B cell (primary cell): ENCODE results near the gene CUL5. TPM values are rescaled to one million over a fixed set of nuclear protein-coding genes. Genes with fewer than 3 reads are reported as not detected.

Experiments used
- ATAC-seq: fragments of 200-7000 bp; cut with Tn5 transposase; one replicate; pipeline ENCODE4 v1.10.0; 2021; ENCODE audit warnings: low read depth, mild to moderate bottlenecking, moderate number of reproducible peaks, moderate library complexity
- CTCF ChIA-PET: fragments of 350-600 bp; sonication (Branson Sonifier 250); formaldehyde crosslinking; loops from one replicate; lab custom pipeline; 2021; ENCODE audit warnings: antibody characterized with exemption, inconsistent platforms; lab: Charles Lee
- POLR2A ChIA-PET: fragments of 350-600 bp; sonication (Branson Sonifier 250); formaldehyde crosslinking; loops from one replicate; lab custom pipeline; 2021; ENCODE audit warnings: antibody characterized with exemption; lab: Charles Lee
- DNase-seq: peaks from one replicate; pipeline ENCODE4 v3.0.0; 2013
- H2AFZ ChIP-seq: 2 replicates; pipeline ENCODE4 v1.6.1; 2012; ENCODE audit warnings: mild to moderate bottlenecking, low read depth, low read length; ENCODE audit not compliant: insufficient read depth, poor library complexity, severe bottlenecking
- H3K27ac ChIP-seq, 2 donors: 1 replicate in 1 of 2; 2 replicates in 1 of 2; pipeline ENCODE4 v1.5.1; 2012 to 2013; ENCODE audit warnings: low read length in 2 of 2, mild to moderate bottlenecking in 2 of 2, moderate library complexity in 1 of 2
- H3K27me3 ChIP-seq, 4 experiments: fragments of 200-600 bp in 1 of 4; sonication (generic) in 1 of 4; replicated peaks in 1 of 4; 1 replicate in 2 of 4; 2 replicates in 2 of 4; pipeline versions ENCODE4 v1.6.1 to v1.7.0; 2013 to 2016; ENCODE audit warnings: low read length in 3 of 4, mild to moderate bottlenecking in 2 of 4, mixed read lengths in 1 of 4, moderate library complexity in 1 of 4; ENCODE audit not compliant: insufficient read depth in 4 of 4, control insufficient read depth in 3 of 4; ENCODE audit errors: control extremely low read depth in 1 of 4
- H3K36me3 ChIP-seq, 2 experiments: replicated peaks in 1 of 2; 1 replicate in 1 of 2; 2 replicates in 1 of 2; pipeline versions ENCODE4 v1.6.1 to v1.7.1; 2013; ENCODE audit warnings: low read length in 1 of 2; ENCODE audit not compliant: insufficient read depth in 2 of 2, control insufficient read depth in 1 of 2; ENCODE audit errors: control extremely low read depth in 1 of 2, extremely low read depth in 1 of 2
- H3K4me1 ChIP-seq, 2 donors: fragments of 200-600 bp in 1 of 2; sonication (generic) in 1 of 2; 1 replicate in 1 of 2; 2 replicates in 1 of 2; pipeline versions ENCODE4 v1.5.1 to v1.6.1; 2013 to 2017; ENCODE audit warnings: low read length in 2 of 2; ENCODE audit not compliant: control insufficient read depth in 2 of 2, insufficient read depth in 2 of 2
- H3K4me2 ChIP-seq: replicated peaks from 2 replicates; pipeline ENCODE3; 2012; ENCODE audit warnings: mild to moderate bottlenecking, low read depth, low read length; ENCODE audit not compliant: poor library complexity, severe bottlenecking
- H3K4me3 ChIP-seq, 5 experiments: fragments of 200-600 bp in 1 of 5; sonication (generic) in 1 of 5; 1 replicate in 3 of 5; 2 replicates in 2 of 5; pipeline versions ENCODE4 v1.5.1 to v1.7.0; 2011 to 2016; ENCODE audit warnings: low read length in 4 of 5, mild to moderate bottlenecking in 4 of 5, low read depth in 2 of 5, control low read depth in 1 of 5, moderate library complexity in 1 of 5; ENCODE audit not compliant: insufficient read depth in 1 of 5; ENCODE audit errors: control extremely low read depth in 1 of 5, extremely low read depth in 1 of 5
- H3K79me2 ChIP-seq: fragments of 200-600 bp; sonication (generic); one replicate; pipeline ENCODE4 v1.6.0; 2016; ENCODE audit warnings: low read length; ENCODE audit not compliant: control insufficient read depth, insufficient read depth
- H3K9ac ChIP-seq: fragments of 200-600 bp; sonication (generic); 2 replicates; pipeline ENCODE4 v1.6.1; 2017; ENCODE audit warnings: mild to moderate bottlenecking, low read length, moderate library complexity
- H3K9me3 ChIP-seq, 3 donors: one replicate each; pipeline versions ENCODE4 v1.6.1 to v1.7.1; 2013; ENCODE audit warnings: low read length in 2 of 3; ENCODE audit not compliant: control insufficient read depth in 2 of 3, insufficient read depth in 1 of 3; ENCODE audit errors: control extremely low read depth in 1 of 3
- H4K20me1 ChIP-seq: 2 replicates; pipeline ENCODE4 v1.6.0; 2012; ENCODE audit warnings: mild to moderate bottlenecking, low read length; ENCODE audit not compliant: insufficient read depth, control insufficient read depth, poor library complexity, severe bottlenecking
- H3K27ac Mint-ChIP-seq: one replicate; pipeline ENCODE4 v1.8.0; 2021; ENCODE audit warnings: mixed read lengths
- H3K27me3 Mint-ChIP-seq: one replicate; pipeline ENCODE4 v1.8.0; 2021; ENCODE audit warnings: mixed read lengths
- H3K4me1 Mint-ChIP-seq: one replicate; pipeline ENCODE4 v1.8.0; 2021; ENCODE audit warnings: mixed read lengths
- H3K4me3 Mint-ChIP-seq: one replicate; pipeline ENCODE4 v1.8.0; 2021; ENCODE audit warnings: mixed read lengths
- H3K9me3 Mint-ChIP-seq: one replicate; pipeline ENCODE4 v1.8.0; 2022; ENCODE audit warnings: mixed read lengths; ENCODE audit not compliant: insufficient read depth
- EZH2 ChIP-seq: IDR thresholded peaks from 2 replicates; pipeline ENCODE4 v1.6.1; 2012; ENCODE audit warnings: borderline replicate concordance, low read depth, mild to moderate bottlenecking, moderate library complexity, low read length; ENCODE audit not compliant: insufficient read depth, poor library complexity, severe bottlenecking
- WGBS: methylation state at CpG from one replicate; pipeline ENCODE4 v1.1.5; 2013; ENCODE audit warnings: missing lambda C conversion rate; ENCODE audit not compliant: insufficient coverage; 5-methylcytosine and 5-hydroxymethylcytosine counted together
- intact Hi-C: fragments of 100-400 bp; cut with micrococcal nuclease; formaldehyde crosslinking; loops from one replicate; pipeline ENCODE4 v1.10.0; 2022
- polyA plus RNA-seq: library from polyadenylated mRNA; depleted of rRNA; stranded (reverse); fragments of >200 nt; gene quantifications from 2 replicates; pipeline ENCODE4 v1.2.3, GENCODE V29; 2012
- total RNA-seq, 2 donors: library from RNA; stranded (reverse); fragments of 120-200 nt in 1 of 2; gene quantifications; 1 replicate in 1 of 2; 2 replicates in 1 of 2; pipeline versions ENCODE4 v1.2.3 to v1.2.4, GENCODE V29; 2013 to 2022
- TF ChIP-seq, protein P1 (sequence below): fragments of 200-600 bp; IDR thresholded peaks from one replicate; pipeline ENCODE4 v1.8.0; 2022; ENCODE audit warnings: antibody characterized with exemption, mild to moderate bottlenecking

Gene CUL5
- total and polyA plus RNA-seq, 2 donors (not counting 1 experiment from before 2014, with no cell fraction given), result 29.4 to 44.1 TPM

DNA sequence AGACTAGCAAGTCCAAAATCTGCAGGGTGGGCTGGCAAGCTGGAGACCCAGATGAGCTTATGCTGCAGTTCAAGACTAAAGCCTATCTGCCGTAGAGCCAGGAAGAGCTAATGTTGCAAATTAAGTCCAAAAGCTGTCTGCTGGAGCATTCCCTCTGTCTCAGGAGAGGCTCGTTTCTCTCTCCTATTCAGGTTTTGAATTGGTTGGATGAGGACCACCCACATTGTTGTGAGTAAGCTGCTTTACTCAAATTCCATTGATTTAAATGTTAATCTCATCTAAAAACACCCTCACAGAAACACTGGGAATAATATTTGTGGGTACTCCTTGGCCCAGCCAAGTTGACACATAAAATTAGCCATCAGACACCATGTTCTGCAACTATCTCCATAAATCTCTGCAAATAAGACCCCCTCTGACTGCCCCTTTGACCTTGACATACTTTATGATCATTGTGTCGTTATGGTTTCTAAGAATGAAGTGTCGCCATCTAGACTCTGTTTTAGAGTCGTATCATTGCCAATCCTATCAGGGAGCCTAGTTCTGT is 16.8 kb upstream of the CUL5 start:
- ATAC-seq (no peak), DNase-seq (no peak)
- WGBS, result 100% methylated on average over 1 of the region's 5 CpGs
- Histone ChIP-seq H3K79me2 (no peaks in the 10 kb centered on the region), H3K9ac (no peak overlapping the region), H4K20me1 (no peaks in the 10 kb centered on the region), H3K9me3 (no peaks in the 10 kb centered on the region), H3K4me2 (no peak overlapping the region), H3K4me3 (no peak overlapping the region), H3K27ac (no peak overlapping the region), H3K4me1 (no peaks in the 10 kb centered on the region), H2AFZ (no peak overlapping the region), H3K36me3 (no peaks in the 10 kb centered on the region), H3K27me3 (peaks cover 0 to 4% (median 0%) of the 10 kb centered on the region in 4 experiments)
- intact Hi-C loops, result no loop called here
- TF ChIP-seq, protein P1, sequence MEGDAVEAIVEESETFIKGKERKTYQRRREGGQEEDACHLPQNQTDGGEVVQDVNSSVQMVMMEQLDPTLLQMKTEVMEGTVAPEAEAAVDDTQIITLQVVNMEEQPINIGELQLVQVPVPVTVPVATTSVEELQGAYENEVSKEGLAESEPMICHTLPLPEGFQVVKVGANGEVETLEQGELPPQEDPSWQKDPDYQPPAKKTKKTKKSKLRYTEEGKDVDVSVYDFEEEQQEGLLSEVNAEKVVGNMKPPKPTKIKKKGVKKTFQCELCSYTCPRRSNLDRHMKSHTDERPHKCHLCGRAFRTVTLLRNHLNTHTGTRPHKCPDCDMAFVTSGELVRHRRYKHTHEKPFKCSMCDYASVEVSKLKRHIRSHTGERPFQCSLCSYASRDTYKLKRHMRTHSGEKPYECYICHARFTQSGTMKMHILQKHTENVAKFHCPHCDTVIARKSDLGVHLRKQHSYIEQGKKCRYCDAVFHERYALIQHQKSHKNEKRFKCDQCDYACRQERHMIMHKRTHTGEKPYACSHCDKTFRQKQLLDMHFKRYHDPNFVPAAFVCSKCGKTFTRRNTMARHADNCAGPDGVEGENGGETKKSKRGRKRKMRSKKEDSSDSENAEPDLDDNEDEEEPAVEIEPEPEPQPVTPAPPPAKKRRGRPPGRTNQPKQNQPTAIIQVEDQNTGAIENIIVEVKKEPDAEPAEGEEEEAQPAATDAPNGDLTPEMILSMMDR, result no peak
- TF ChIP-seq EZH2, result no peak
- Mint-ChIP-seq H3K4me1 (no peaks in the 10 kb centered on the region), H3K9me3 (no peaks in the 10 kb centered on the region), H3K27ac (peak overlapping the region; percentile 32), H3K4me3 (no peak overlapping the region), H3K27me3 (peaks cover 18% of the 10 kb centered on the region)
- ChIA-PET POLR2A (no interaction called here), CTCF (no interaction called here)

DNA sequence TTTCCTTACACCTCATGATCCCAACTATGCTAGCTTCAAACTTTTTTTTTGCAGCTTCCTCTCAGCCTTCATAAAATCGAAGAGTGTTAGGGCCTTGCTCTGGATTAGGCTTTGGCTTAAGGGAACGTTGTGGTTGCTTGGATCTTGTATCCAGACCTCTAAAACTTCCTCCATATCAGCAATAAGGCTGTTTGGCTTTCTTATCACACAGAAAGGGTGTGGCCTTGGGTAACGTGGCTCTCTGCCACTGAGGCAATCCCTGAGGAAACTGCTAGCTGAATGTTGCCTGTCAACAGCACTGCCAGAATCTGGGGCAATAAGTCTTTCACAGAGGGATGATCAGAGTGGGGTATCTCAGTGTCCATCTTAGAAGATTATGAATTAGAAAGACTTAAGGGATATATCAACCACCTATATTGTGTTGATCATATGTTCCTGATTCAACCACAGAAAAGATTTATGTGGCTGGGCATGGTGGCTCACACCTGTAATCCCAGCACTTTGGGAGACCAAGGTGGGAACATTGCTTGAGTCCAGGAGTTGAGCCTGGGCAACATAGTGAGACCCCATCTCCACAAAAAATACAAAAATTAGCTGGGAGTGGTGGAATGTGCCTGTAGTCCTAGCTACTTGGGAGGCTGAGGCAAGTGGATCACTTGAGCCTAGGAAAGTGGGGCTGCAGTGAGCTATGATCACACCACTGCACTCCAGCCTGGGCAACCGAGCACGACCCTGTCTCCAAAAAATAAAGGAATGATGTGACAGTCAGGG is 12.5 kb upstream of the CUL5 start:
- Histone ChIP-seq H3K9ac (no peak overlapping the region), H2AFZ (no peak overlapping the region), H4K20me1 (no peaks in the 10 kb centered on the region), H3K4me2 (no peak overlapping the region), H3K9me3 (no peaks in the 10 kb centered on the region), H3K36me3 (no peaks in the 10 kb centered on the region), H3K27ac (no peak overlapping the region), H3K4me1 (no peaks in the 10 kb centered on the region), H3K27me3 (peaks cover 0 to 4% (median 0%) of the 10 kb centered on the region in 4 experiments), H3K79me2 (no peaks in the 10 kb centered on the region), H3K4me3 (no peak overlapping the region)
- Mint-ChIP-seq H3K4me1 (no peaks in the 10 kb centered on the region), H3K4me3 (no peak overlapping the region), H3K9me3 (no peaks in the 10 kb centered on the region), H3K27me3 (peaks cover 17% of the 10 kb centered on the region), H3K27ac (no peak overlapping the region)
- intact Hi-C loops, result no loop called here
- DNase-seq, result no peak
- no peak for ATAC-seq
- no peak for TF ChIP-seq EZH2
- TF ChIP-seq, protein P1, result no peak
- POLR2A ChIA-PET, result no interaction called here
- 80% methylated on average over 1 of the region's 5 CpGs for WGBS
- CTCF ChIA-PET, result interaction anchor here (0.5 to 2.5 kb wide), 3 partner anchors 10 to 552 kb away, joined by 3 to 10 read pairs (median 4); partner anchors contain the start of gene CUL5
